HL-60 (cell line): ENCODE results near the gene CTIF.
A peak's percentile ranks its signal among the peaks of the same experiment; 100 is the strongest.

ENCODE experiments used
- DNase-seq, 2 experiments: peaks; one replicate each; pipeline ENCODE4 v3.0.0-alpha.2; 2010 to 2020; ENCODE audit warnings: low read depth in 1 of 2, low spot score in 1 of 2
- H3K27ac ChIP-seq: fragments of 250-450 bp; sonication (Bioruptor Pico); replicated peaks from 2 replicates; pipeline ENCODE4 v1.5.1; 2020; ENCODE audit warnings: mild to moderate bottlenecking, moderate library complexity
- H3K27me3 ChIP-seq: fragments of 250-450 bp; sonication (Bioruptor Pico); 2 replicates; pipeline ENCODE4 v1.5.1; 2021; ENCODE audit warnings: mild to moderate bottlenecking, moderate library complexity; ENCODE audit not compliant: insufficient read depth, poor library complexity, severe bottlenecking
- H3K4me3 ChIP-seq: replicated peaks from 2 replicates; pipeline ENCODE4 v1.5.1; 2011; ENCODE audit warnings: mild to moderate bottlenecking, control low read depth, low read length; ENCODE audit not compliant: insufficient read depth
- GABPA ChIP-seq: IDR thresholded peaks from 2 replicates; pipeline ENCODE4 v1.6.1; 2012; ENCODE audit warnings: low read depth
- POLR2AphosphoS5 ChIP-seq: IDR thresholded peaks from 2 replicates; pipeline ENCODE4 v1.6.1; 2012; ENCODE audit warnings: low read depth
- SPI1 ChIP-seq: IDR thresholded peaks from 2 replicates; pipeline ENCODE4 v1.6.1; 2012; ENCODE audit warnings: low read depth, mild to moderate bottlenecking, borderline replicate concordance
- TF ChIP-seq, protein P1 (sequence below): IDR thresholded peaks from one replicate; pipeline ENCODE4 v1.5.1; 2011; ENCODE audit warnings: low read length, control low read depth, inconsistent platforms; ENCODE audit not compliant: insufficient read depth
- TF ChIP-seq, protein P2 (sequence below): IDR thresholded peaks from 2 replicates; pipeline ENCODE4 v1.6.1; 2012; ENCODE audit warnings: low read depth; ENCODE audit not compliant: insufficient replicate concordance

CTIF gene

DNA sequence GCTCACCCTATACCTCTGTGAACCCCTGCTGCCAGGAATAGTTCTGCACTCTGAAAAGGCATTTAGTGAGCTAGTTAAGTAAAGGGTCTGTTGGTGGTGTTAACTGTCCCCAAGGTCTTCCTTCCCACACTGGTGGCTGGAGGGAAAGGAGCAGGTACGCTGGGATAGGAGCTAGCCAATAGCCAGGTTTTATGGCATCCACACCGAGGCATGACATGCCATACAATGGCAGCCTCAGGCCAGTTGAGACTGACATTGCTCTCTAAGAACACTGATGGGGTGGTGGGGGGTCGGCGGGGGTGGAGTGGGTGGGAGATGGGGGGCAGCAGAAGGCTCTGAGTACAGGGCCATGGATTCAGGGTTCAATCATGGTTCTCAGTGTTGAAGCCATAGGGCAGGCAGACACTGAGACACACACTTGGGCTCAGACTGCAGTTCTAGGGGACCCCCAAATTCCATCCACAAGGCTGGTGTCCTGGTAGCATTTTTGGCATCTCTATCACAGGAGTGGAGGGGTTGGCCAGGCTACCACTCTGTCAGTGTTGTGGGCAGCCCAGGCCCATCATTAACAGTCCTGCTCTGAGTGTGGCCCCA lies 136.0 kb downstream of the CTIF start:
- no peak overlapping the region for H3K27ac ChIP-seq
- H3K27me3 ChIP-seq, result no peaks in the 10 kb centered on the region
- no peak for TF ChIP-seq SPI1
- TF ChIP-seq, protein P1, sequence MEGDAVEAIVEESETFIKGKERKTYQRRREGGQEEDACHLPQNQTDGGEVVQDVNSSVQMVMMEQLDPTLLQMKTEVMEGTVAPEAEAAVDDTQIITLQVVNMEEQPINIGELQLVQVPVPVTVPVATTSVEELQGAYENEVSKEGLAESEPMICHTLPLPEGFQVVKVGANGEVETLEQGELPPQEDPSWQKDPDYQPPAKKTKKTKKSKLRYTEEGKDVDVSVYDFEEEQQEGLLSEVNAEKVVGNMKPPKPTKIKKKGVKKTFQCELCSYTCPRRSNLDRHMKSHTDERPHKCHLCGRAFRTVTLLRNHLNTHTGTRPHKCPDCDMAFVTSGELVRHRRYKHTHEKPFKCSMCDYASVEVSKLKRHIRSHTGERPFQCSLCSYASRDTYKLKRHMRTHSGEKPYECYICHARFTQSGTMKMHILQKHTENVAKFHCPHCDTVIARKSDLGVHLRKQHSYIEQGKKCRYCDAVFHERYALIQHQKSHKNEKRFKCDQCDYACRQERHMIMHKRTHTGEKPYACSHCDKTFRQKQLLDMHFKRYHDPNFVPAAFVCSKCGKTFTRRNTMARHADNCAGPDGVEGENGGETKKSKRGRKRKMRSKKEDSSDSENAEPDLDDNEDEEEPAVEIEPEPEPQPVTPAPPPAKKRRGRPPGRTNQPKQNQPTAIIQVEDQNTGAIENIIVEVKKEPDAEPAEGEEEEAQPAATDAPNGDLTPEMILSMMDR, result no peak
- TF ChIP-seq, protein P2, sequence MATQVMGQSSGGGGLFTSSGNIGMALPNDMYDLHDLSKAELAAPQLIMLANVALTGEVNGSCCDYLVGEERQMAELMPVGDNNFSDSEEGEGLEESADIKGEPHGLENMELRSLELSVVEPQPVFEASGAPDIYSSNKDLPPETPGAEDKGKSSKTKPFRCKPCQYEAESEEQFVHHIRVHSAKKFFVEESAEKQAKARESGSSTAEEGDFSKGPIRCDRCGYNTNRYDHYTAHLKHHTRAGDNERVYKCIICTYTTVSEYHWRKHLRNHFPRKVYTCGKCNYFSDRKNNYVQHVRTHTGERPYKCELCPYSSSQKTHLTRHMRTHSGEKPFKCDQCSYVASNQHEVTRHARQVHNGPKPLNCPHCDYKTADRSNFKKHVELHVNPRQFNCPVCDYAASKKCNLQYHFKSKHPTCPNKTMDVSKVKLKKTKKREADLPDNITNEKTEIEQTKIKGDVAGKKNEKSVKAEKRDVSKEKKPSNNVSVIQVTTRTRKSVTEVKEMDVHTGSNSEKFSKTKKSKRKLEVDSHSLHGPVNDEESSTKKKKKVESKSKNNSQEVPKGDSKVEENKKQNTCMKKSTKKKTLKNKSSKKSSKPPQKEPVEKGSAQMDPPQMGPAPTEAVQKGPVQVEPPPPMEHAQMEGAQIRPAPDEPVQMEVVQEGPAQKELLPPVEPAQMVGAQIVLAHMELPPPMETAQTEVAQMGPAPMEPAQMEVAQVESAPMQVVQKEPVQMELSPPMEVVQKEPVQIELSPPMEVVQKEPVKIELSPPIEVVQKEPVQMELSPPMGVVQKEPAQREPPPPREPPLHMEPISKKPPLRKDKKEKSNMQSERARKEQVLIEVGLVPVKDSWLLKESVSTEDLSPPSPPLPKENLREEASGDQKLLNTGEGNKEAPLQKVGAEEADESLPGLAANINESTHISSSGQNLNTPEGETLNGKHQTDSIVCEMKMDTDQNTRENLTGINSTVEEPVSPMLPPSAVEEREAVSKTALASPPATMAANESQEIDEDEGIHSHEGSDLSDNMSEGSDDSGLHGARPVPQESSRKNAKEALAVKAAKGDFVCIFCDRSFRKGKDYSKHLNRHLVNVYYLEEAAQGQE, result no peak
- DNase-seq, result no peak
- H3K4me3 ChIP-seq, result no peak overlapping the region

DNA sequence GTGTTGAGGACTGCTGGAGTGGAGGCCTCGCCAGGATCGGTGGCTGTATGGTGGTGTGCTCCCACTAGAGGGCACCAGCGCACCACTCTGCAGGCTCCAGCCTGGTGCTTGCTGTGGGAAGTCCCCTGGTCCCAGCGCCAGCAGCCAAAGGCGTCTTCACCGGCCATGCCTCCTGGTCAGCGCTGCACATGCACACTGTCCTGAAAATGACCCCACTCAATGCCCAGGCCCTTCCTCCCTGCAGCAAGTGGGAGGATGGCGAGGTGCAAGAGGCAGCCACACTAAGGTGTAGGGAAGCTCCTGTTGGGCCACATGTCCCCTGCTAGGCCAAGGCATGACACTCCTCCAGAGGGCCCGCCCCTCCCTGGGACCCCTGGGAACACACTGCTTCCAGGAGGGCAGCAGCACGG lies 136.5 kb downstream of the CTIF start:
- Histone ChIP-seq H3K27ac (peak overlapping the region; percentile 86), H3K27me3 (no peaks in the 10 kb centered on the region)
- peak; percentile 88 to 92 for DNase-seq

DNA sequence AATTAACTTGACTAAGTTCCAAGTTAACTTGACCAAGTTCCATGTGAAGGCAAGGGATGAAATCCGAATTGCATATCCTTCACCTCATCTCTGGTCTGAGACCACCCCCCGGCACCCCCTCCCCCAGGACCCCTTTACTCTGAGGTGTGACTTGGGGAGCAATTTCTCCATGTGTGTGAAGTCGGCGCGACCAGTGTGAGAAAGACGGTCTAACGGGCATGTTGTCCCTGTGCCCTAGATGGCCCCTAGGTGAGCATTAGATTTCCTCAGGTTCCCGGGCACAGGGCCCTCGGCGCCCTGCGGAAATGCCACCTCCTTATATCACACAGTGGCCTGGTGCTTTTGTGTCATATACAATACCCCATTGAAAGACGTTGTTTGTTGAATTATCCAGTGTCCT lies 137.1 kb downstream of the CTIF start:
- Histone ChIP-seq H3K27ac (peak overlapping the region; percentile 86), H3K27me3 (no peaks in the 10 kb centered on the region), H3K4me3 (no peak overlapping the region)
- no peak for DNase-seq
- TF ChIP-seq, protein P2, result no peak
- TF ChIP-seq GABPA (no peak), SPI1 (no peak)

More for the DNA sequence above, 136.5 kb downstream of the CTIF start:
- H3K4me3 ChIP-seq, result no peak overlapping the region
- TF ChIP-seq, protein P1, result peak; percentile 97
- TF ChIP-seq POLR2AphosphoS5, result no peak

DNA sequence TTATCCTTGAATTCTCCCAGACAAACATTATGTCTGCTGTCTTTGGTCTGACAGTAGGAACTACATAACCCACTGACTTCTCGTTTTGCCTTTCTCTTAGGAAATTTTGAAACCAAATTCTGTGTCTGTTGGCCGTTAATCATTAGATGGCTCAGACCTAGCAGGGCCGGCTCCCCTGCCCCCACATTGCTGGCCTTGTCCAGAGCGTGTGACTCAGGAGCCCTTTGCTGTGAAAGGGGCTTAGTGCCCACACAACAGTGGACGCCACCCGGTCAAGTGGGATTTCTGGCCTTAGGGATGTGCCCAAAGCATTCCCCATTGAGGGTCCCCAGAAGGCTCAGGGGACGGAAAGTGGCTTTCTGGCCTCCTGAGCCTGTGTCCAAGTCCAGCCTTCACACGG lies 137.5 kb downstream of the CTIF start:
- Histone ChIP-seq H3K4me3 (no peak overlapping the region), H3K27ac (peak overlapping the region; percentile 86), H3K27me3 (no peaks in the 10 kb centered on the region)
- DNase-seq, result peak; percentile 57 to 63
- TF ChIP-seq POLR2AphosphoS5 (no peak), SPI1 (peak; percentile 76; the same call in 1 of the 2 replicates), GABPA (no peak)
- TF ChIP-seq, protein P2, result no peak
- TF ChIP-seq, protein P1, result no peak
